GM21515 (cell line): ENCODE results near the gene CAPN11.

Source experiments
- ATAC-seq: cut with Tn5 transposase; IDR thresholded peaks from one replicate; pipeline ENCODE4 v1.9.1; 2021; ENCODE audit not compliant: unreplicated experiment

Gene CAPN11

DNA sequence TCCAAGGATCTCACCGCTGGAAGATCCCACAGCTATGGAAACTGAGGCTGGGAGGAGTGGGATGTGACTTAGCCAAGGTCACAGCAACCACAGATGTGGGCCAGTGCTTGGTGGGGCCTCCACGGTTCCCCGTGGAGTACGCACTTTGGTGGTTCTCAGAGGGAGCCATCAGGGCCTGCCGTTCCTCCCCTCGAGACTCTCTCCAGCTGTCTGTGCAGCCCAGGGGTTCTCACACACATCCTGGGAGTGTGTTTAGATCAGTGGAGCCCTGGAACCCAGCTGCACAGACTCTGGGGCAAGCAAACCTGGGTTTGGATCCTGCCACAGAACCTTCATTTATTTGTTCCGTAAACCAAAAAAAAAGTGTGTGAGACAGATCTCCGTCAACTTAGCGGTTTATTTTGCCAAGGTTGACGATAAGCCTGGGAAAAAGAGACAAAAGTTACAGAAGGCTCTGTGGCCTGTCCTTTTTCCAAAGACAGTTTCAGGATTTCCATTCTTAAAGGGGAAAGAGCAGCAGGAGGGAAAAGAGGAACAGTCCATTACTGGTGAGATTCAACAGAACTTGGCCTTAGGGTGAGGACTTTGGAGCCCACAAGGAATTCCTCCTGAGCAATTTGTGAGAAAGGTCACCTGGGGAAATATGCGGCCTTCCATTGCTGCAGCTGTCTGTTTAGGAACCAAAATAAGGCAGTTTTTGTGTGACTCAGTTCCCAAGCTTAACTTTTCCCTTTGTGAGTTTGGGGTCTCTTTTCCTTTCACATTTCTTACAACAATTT lies 44.5 kb downstream of the CAPN11 start:
- no peak for ATAC-seq

DNA sequence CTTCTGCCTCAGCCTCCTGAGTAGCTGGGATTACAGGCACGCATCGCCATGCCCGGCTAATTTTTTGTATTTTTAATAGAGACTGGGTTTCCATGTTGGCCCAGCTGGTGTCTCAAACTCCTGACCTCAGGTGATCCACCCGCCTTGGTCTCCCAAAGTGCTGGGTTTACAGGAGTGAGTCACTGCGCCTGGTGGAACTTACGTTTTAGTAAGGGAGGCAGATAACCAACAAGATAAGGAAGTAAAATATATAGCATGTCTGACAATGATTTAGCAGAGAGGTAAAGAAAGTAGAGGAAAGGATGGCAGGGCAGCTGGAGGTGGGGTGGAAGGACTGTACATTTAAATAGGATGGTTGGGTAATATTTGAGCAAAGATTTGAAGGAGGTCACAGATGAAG lies 45.3 kb downstream of the CAPN11 start:
- no peak for ATAC-seq

DNA sequence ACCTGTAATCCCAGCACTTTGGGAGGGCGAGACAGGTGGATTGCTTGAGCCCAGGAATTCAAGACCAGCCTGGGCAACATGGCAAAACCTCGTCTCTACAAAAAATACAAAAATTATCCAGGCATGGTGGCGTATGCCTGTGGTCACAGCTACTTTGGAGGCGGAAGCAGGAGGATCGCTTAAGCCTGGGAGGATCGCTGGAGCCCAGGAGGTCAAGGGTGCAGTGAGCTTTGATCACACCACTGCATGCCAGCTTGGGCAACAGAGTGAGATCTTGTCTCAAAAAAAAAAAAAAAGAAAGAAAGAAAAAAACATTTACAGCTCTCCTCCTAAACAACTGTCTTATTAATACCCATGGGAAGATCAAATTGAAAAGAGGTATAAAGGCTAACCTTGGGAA lies 49.3 kb downstream of the CAPN11 start:
- ATAC-seq: no peak

DNA sequence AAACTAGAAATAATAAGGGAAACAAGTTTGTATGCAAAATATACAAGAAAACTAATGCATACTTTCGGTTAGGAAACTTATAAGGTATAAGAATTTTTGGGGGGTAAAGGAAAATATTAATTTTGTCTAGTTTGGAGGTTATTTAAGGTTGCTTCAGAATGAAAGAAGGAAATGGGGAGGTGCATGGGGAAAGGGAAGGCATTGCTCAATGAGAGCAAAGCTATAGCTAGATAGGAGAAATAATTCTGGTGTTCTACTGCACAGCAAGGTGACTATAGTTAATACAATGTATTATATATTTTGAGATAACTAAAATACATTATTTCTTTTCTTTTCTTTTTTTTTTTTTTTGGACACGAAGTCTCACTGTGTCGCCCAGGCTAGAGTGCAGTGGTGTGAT lies 52.7 kb downstream of the CAPN11 start:
- ATAC-seq: no peak

DNA sequence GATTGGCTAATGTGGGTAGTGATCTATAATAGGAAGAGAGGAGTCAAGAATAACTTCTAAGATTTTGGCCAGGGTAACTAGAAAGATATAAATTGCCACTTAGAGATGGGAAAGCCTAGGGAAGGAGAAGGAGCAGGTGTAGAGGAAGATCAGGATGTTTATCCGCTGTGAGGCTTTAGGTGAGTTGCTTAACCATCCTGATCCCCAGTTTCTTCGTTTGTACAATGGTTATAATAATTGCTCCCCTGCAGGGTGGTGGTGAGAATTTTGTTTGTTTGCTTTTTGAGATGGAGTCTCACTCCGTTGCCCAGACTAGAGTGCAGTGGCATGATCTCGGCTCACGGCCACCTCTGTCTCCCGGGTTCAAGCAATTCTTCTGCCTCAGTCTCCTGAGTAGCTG lies 55.7 kb downstream of the CAPN11 start:
- no peak for ATAC-seq

DNA sequence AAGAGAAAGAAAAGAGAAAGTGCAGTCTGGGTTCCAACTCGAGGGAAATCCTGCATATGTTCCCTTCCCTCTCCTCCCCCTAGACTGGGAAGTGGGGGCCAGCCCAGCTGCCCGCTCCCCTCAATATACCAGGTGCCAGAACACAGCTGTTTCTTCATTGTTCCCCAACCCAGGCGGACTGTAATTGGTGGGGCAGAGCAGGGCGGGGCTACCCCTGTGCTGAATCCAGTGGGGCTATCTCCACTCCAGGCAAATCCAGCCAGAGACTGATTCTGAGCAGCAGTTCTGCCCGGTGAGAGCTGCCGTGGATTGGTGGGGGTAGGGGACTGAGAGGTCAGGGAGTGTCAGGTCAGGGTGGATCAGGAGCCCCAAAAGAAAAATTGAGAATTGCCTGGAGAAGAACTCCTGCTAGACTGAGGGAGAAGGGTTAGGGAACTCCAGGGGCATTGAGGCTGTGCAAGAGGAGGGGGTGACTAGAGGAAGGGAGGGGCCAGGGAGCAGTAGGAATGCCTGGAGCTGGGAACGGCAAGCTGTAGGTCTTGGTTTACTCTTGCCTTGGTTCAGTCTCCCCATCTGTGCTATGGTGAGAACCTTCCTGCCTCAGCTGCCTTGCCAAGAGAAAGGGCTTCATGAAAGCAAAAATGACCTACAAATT lies 58.2 kb downstream of the CAPN11 start, which contains the start of gene MYMX:
Gene MYMX, plus strand, starts transcription at position 250 of the 655 bp plus-strand sequence. CDS start 546 bp downstream, outside the sequence.
- ATAC-seq: no peak

DNA sequence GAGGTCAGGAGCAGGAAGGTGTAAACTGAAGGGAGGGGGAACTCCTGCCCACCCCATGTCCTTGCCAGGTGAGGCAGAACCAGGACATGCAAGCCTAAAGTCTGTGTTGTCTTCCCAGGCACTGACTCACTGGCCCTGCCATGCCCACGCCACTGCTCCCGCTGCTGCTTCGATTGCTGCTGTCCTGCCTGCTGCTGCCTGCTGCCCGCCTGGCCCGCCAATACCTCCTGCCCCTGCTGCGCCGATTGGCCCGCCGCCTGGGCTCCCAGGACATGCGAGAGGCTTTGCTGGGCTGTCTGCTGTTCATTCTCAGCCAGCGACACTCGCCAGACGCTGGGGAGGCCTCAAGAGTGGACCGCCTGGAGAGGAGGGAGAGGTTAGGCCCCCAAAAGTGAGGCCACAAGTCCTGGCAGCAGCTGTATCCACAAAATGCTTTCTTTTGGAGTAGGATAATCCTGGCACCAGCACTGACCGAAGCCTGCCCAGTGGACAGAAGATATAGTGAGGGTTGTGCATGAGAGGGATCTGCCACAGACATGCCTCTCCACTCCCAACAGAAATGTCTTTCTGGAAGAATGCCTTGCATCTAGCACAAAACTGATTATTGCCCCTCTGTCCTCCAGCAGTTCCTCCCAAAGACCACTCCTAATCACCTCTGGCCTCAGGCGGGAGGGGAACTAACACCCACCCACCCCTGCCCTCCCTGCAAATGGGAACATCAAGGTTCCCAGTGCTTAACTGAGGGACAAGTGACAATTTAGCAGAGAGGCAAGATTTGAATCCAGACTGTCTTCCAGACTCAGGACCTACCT lies 58.9 kb downstream of the CAPN11 start:
- ATAC-seq: no peak

DNA sequence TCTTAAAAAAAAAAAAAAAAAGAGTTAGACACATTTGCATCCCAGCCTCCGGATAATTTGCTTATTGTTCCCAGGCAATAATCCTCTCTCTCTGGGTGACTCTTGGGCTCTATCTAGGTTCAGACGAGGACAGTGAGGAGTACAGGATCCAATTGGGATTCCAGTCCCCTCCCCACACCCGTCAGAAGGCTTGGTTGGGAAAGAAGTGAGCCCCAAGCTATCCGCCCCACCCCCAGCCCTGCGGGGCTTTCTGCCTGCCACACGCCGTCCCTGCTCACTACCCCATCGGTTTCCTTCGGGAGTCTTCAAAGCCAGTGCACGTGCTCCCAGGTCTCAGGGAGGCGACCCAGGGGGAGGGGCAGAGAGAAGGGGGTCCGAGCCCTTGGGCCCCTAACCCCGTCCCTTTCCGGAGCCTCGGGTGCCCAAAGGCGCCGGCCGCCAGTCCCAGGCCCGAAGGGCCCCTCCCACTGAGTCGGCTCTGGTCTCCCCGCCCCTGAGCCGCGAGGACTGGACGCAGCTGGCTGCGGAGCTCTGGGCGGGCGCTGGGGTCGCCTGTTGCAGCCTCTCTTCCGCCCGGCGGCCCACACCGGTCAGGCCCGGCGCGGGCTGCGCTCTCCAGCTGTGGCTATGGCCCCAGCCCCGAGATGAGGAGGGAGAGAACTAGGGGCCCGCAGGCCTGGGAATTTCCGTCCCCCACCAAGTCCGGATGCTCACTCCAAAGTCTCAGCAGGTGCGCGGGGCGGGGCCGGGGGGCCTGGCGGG lies 60.6 kb downstream of the CAPN11 start:
- ATAC-seq: peak; percentile 49

DNA sequence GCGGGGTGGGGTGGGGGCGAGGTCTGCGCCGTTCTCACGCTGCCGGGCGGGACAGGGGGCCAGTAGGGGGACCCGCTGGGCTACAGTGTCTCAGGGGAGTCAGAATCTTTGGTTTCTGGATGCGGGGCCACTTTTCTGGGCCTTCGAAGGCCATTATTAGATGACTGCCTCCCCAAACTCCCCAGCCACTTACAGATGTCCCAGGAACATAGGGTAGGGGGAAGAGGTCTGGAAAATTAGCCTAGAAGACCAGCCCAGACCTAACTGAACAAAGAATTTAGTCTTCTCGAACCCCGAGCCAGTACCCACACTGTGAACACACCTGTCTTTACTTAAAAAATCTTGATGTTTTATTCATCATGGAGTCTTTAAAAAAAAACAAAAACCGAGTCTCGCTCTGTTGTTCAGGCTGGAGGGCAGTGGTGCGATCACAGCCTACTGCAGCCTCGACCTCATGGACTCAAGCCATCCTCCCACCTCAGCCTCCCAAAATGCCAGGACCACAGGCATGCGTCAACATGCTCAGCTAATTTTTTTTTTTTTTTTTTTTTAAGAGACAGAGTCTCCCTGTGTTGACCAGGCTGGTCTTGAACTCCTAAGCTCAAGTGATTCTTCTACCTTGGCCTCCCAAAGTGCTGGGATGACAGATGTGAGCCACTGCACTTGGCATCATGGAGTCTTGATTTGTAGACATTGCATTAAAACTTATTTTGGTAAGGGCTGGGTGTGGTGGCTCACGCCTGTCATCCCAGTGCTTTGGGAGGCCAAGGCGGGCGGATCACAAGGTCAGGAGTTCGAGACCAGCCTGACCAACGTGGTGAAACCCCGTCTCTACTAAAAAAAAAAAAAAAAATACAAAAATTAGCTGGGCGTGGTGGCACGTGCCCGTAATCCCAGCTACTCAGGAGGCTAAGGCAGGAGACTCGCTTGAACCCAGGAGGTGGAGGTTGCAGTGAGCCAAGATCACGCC lies 61.5 kb downstream of the CAPN11 start:
- no peak for ATAC-seq

DNA sequence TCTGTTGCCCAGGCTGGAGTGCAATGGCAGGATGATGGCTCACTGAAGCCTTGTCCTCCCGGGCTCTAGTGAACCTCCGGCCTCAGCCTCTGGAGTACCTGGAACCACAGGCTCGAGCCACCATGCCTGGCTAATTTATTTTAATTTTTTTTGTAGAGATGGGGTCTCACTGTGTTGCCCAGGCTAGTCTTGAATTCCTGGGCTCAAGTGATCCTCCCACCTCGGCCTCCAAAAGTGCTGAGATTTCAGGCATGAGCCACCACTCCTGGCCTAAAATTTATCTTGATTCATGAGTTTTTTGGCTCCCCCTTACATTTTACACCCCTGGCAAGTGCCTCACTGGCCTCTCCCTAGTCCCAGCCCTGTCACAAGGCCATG lies 62.3 kb downstream of the CAPN11 start:
- ATAC-seq: no peak

DNA sequence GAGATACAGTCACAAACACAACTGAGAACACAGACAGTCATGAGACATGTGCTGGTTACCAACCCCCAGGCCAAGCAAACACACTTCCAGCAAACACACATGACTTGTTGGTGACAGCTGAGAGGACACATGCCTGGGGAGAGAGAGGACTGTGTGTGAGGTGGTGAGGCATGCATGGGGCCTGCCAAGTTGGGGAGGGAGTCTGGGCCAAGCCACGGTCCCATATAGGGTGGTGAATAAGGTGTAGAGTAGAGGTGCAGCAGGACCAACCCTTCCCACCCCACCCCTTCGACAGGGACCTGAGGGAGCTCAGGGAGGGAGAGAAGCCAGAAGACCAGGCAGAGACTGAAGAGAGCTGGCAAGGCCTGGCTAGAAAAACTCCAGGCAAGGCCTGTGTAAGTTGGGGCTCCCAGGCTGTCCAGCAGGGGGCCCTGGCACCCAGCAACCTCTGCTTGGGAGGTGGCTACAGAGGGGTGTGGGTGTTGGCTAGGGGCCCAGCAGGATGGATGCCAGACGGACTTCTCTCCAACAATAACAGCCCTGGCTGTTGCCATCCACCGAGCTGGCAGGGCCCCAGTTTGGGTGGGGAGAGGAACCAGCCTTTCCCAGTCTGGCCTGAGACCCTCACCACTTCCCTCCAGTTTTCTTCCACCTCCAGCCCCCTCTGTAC lies 62.8 kb downstream of the CAPN11 start:
- ATAC-seq: peak; percentile 43

DNA sequence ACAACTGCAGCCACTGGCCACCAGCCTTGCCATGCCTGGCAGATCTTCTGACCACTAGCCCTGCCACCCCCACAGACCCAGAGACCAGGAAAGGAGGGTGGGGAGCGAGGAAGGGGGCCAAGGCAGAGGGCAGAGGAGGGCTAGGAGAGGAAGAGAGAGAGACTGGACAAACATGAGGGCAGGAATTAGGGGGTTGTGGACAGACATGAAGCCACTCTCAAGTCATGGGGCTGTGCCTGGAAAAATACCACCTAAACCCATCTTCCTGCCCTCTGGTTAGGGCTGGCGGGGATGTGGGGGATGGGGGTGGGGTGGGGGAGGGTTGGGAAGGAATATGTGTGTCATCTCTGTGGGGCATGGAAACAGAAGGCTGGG lies 63.3 kb downstream of the CAPN11 start:
- no peak for ATAC-seq

DNA sequence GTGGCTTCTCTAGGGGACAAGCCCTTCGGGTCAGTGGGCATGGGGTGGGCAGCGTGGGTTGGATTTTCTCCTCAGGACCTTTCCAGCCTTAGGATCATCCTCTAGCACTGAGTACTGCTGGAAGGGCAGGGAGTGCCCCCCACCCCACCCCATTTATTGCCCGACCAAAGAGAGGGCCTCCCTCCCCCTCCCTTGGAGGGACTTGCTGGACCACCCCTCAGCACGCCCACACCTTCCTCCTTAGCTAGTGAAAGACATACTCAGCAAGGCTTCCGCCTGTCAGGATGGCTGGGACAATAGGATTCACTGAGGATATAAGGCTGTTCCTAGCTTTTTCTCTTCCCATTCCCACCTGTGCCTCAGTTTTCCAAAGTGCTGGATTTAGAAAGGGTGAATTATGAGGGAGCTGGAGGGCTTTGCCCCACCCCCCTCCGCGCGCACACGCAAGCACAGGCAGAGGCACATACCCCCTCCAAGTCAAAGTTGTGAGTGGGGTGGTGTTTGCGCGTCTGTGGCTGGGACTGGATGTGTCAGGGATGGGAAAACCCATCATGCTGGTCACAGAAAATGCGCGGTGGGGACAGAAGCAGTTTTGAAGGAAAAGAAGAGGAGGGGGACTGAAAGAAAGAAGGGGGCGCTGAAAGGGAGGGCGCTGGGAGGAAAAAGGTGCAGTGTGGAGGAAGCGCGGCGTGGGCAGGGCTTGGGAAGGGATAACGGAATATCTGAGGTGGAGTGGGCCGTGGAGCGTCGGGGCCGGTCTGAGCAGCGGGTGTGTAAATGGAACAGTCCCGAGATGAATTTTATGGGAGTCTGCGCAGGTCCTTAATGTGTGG lies 64.1 kb downstream of the CAPN11 start:
- no peak for ATAC-seq

DNA sequence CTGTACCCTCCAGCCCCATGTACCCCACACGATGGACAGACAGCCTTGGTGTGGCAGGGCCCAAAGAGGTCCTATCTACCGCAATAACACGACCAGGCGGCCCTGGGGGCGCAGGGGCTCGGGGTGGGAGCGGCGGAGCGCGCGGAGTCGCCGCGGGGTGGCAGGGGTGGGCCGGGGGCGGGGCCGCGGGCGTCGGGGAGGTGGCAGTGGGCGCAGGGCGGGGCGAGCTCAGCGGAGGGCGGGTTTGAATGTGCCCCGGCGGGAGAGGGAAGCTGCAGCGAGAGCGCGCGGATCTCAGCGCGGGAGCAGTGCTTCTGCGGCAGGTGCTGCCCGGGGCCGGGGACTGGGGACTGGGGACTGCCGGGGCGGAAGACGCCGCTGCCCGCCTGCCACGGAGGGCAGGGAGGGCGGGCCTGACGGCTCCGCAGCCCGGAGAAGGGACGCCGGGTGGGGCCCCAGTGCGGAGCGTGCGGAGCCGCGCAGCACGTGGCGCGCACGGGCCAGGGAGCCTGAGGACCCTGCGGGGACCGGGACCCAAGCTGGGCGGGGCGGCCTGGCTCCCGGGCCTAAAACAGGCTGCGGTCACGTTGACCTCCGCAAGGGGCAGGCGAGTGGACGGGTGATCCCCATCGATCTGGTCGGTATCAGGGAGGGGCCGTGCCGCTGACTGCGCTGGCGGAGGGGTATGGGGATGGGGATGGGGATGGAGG lies 64.9 kb downstream of the CAPN11 start, which contains the start of gene SLC29A1:
Gene SLC29A1, plus strand, starts transcription at position 277 of the 710 bp plus-strand sequence. CDS start 3,719 bp downstream, outside the sequence.
- no peak for ATAC-seq

DNA sequence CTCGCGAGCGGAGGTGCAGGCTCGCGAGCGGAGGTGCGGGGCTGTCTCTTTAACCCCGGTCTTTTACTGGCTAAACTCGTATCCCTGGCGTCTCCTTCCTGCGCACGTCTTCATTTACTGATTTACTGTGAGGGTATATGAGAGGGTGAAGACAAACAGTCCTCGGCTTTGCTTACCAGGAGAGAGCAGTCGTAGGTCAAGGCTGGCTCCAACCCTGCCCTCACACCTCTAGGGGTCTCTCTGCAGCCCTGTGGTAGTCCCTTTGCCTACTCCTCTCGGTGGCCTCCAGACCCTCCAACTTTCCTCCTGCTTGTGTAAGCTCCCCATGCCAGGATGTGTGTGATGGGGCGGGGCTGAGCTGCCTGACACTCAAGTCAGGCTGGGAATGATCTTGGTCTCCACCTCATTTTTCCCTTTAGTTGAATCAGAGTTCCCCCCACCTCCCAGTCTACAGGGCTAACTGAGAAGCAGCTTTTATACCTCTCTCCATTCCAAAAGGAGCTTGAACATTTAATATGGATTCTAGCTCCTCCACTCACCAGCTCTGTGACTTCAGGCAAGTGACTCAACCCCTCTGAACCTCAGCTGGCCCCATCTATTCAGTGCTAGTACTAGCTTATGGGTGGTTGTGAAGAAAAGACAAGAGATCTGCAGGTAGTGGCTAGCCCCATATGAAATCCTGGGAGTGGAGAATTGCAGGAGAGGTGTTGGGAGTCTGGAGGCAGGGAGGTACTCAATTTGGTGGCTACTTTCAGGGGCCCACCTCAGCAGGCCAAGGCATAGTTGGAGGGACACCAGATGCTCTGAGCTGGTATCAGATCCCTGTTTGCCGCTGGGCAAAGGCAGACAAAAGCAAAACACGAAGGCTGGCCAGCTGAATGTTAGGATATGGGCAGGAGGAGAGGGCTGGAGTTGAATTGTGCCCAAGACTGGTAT lies 65.7 kb downstream of the CAPN11 start:
- no peak for ATAC-seq

DNA sequence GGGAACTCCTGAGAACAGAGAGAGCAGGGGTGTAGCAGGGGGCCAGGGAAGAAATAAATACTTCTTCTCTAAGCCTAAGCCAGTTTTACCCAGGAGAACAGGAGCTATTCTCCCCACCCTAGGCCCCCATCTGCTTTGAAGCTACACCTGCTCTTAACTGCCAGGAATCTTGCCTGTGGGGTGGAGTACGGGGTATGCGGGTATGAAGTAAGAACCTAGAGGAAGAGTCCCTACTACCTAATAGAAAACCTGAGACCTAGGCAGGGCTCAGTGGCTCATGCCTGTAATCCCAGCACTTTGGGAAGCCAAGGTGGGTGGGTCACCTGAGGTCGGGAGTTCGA lies 66.3 kb downstream of the CAPN11 start:
- no peak for ATAC-seq
